ENCODE results near the gene AOPEP. TPM values are rescaled to one million over a fixed set of nuclear protein-coding genes. Genes with fewer than 3 reads are reported as not detected.

AOPEP gene
- total RNA-seq, 2 experiments from 2014 or later = 6.9 to 7.0 TPM

GRCh38 chr9:95092262-95093072 lies 366.0 kb downstream of the AOPEP start:
- H3K27ac Mint-ChIP-seq = no peak overlapping the region
- no peaks in the 10 kb centered on the region for H3K9me3 Mint-ChIP-seq
- POLR2A ChIA-PET = no interaction called here
- H3K4me1 ChIP-seq (ENCODE audit: insufficient read depth, low read length) = peaks cover 12% of the 10 kb centered on the region
- no peak overlapping the region for H3K4me3 ChIP-seq (ENCODE audit: low read length)
- no peaks in the 10 kb centered on the region for H3K27me3 Mint-ChIP-seq
- H3K4me3 Mint-ChIP-seq = no peak overlapping the region
- CTCF ChIA-PET = no interaction called here
- peaks cover 5% of the 10 kb centered on the region for H3K36me3 Mint-ChIP-seq (ENCODE audit: low read depth)
- H3K27ac ChIP-seq (ENCODE audit: low read depth in 1 of 2, low read length in 2 of 2) = no peak overlapping the region
- H3K9me3 ChIP-seq (ENCODE audit: control insufficient read depth in 1 of 2, insufficient read depth in 1 of 2, low read length in 2 of 2) = no peaks in the 10 kb centered on the region
- ATAC-seq (ENCODE audit: poor library complexity) (no peak), DNase-seq (no peak)
- no peaks in the 10 kb centered on the region for H3K36me3 ChIP-seq (ENCODE audit: insufficient read depth, low read length)
- intact Hi-C loops (cut with DNase I, micrococcal nuclease) = no loop called here
- no peak for TF ChIP-seq CTCF (IDR thresholded peaks at IDR 0.05)
- peaks cover 21% of the 10 kb centered on the region for H3K4me1 Mint-ChIP-seq (ENCODE audit: low read depth)
- H3K27me3 ChIP-seq (ENCODE audit: control insufficient read depth in 1 of 2, insufficient read depth in 2 of 2, low read length in 2 of 2) = no peaks in the 10 kb centered on the region

GRCh38 chr9:95093586-95093985 lies 367.1 kb downstream of the AOPEP start:
- H3K36me3 Mint-ChIP-seq (ENCODE audit: low read depth) = no peaks in the 10 kb centered on the region
- H3K4me3 Mint-ChIP-seq = no peak overlapping the region
- ChIA-PET CTCF (no interaction called here), POLR2A (no interaction called here)
- DNase-seq = no peak
- H3K9me3 ChIP-seq (ENCODE audit: control insufficient read depth in 1 of 2, insufficient read depth in 1 of 2, low read length in 2 of 2) = no peaks in the 10 kb centered on the region
- no peak overlapping the region for H3K27ac Mint-ChIP-seq
- H3K36me3 ChIP-seq (ENCODE audit: insufficient read depth, low read length) = no peaks in the 10 kb centered on the region
- no peak for ATAC-seq (ENCODE audit: poor library complexity)
- no peak overlapping the region for H3K27ac ChIP-seq (ENCODE audit: low read depth in 1 of 2, low read length in 2 of 2)
- H3K4me1 ChIP-seq (ENCODE audit: insufficient read depth, low read length) = peaks cover 12% of the 10 kb centered on the region
- peaks cover 21% of the 10 kb centered on the region for H3K4me1 Mint-ChIP-seq (ENCODE audit: low read depth)
- intact Hi-C loops (cut with DNase I, micrococcal nuclease) = no loop called here
- TF ChIP-seq CTCF (IDR thresholded peaks at IDR 0.05) = no peak
- H3K4me3 ChIP-seq (ENCODE audit: low read length) = no peak overlapping the region
- H3K27me3 Mint-ChIP-seq = no peaks in the 10 kb centered on the region
- no peaks in the 10 kb centered on the region for H3K27me3 ChIP-seq (ENCODE audit: control insufficient read depth in 1 of 2, insufficient read depth in 2 of 2, low read length in 2 of 2)
- no peaks in the 10 kb centered on the region for H3K9me3 Mint-ChIP-seq

GRCh38 chr9:95094002-95094401 lies 367.5 kb downstream of the AOPEP start:
- Histone ChIP-seq H3K36me3 (ENCODE audit: insufficient read depth, low read length) (no peaks in the 10 kb centered on the region), H3K27ac (ENCODE audit: low read depth in 1 of 2, low read length in 2 of 2) (no peak overlapping the region), H3K4me3 (ENCODE audit: low read length) (no peak overlapping the region), H3K9me3 (ENCODE audit: control insufficient read depth in 1 of 2, insufficient read depth in 1 of 2, low read length in 2 of 2) (no peaks in the 10 kb centered on the region), H3K4me1 (ENCODE audit: insufficient read depth, low read length) (peaks cover 12% of the 10 kb centered on the region), H3K27me3 (ENCODE audit: control insufficient read depth in 1 of 2, insufficient read depth in 2 of 2, low read length in 2 of 2) (no peaks in the 10 kb centered on the region)
- ATAC-seq (ENCODE audit: poor library complexity) = no peak
- TF ChIP-seq CTCF (IDR thresholded peaks at IDR 0.05) = no peak
- H3K4me3 Mint-ChIP-seq = no peak overlapping the region
- H3K27me3 Mint-ChIP-seq = no peaks in the 10 kb centered on the region
- H3K36me3 Mint-ChIP-seq (ENCODE audit: low read depth) = no peaks in the 10 kb centered on the region
- POLR2A ChIA-PET = no interaction called here
- intact Hi-C loops (cut with DNase I, micrococcal nuclease) = no loop called here
- DNase-seq = no peak
- CTCF ChIA-PET = no interaction called here
- no peaks in the 10 kb centered on the region for H3K9me3 Mint-ChIP-seq
- H3K4me1 Mint-ChIP-seq (ENCODE audit: low read depth) = peaks cover 21% of the 10 kb centered on the region
- H3K27ac Mint-ChIP-seq = no peak overlapping the region

Measured in CD4-positive, alpha-beta T cell (primary cell).